Keratinocyte (primary cell): ENCODE measurements around the gene ZNF185.

ENCODE experiments used
- CTCF ChIP-seq, 3 experiments: IDR thresholded peaks in 1 of 3; conservative IDR thresholded peaks in 1 of 3; optimal IDR thresholded peaks in 1 of 3; 2 replicates in 2 of 3; 3 replicates in 1 of 3; pipeline versions ENCODE3 to v1.5.1; 2011; ENCODE audit warnings: low read length in 3 of 3, mild to moderate bottlenecking in 3 of 3, moderate library complexity in 2 of 3, control low read depth in 1 of 3, inconsistent platforms in 1 of 3; ENCODE audit not compliant: insufficient read depth in 2 of 3; ENCODE audit errors: extremely low read depth in 1 of 3
- EZH2 ChIP-seq: IDR thresholded peaks from one replicate; pipeline ENCODE4 v1.6.1; 2012; ENCODE audit warnings: inconsistent platforms, mild to moderate bottlenecking, low read length, moderate library complexity

DNA sequence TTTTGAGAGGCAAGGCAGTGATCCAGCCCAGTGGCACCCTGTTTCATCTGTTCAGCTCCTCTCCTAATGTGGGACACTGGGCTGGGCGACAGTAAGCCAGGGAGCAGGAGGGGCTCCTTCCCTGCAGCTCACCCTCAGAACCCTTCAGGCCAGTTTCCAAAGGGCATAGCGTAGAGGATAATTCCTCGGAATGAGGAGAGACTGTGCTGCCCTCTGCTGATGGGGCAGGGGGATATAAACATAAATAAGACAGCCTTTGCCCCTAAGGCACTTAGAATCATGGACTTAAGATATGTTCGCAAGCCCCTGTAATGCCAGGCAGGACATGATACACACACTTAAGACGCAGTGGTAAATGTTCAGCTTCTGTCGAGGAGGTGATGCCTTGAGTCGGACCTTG, 27.9 kb upstream of the ZNF185 start:
- TF ChIP-seq CTCF (optimal IDR thresholded peaks at IDR 0.05 in 1 of 3, IDR thresholded peaks at IDR 0.05 in 1 of 3, conservative IDR thresholded peaks at IDR 0.05 in 1 of 3; ENCODE audit: extremely low read depth in 1 of 3, insufficient read depth in 2 of 3, low read length in 3 of 3) = no peak
- no peak for TF ChIP-seq EZH2
